OCI-M2 (cell line): ENCODE data around the gene AQP2.
A peak's percentile ranks its signal among the peaks of the same experiment; 100 is the strongest.

Source experiments
- DNase-seq: peaks from one replicate; lab custom pipeline; 2025; ENCODE audit not compliant: unreplicated experiment; lab: John Stamatoyannopoulos, UW

Gene AQP2

GRCh38 chr12:49954863-49955830 lies 4.6 kb downstream of the AQP2 start:
- DNase-seq, result no peak

GRCh38 chr12:49955899-49956662 lies 5.5 kb downstream of the AQP2 start:
- no peak for DNase-seq

GRCh38 chr12:49956663-49957569 lies 6.4 kb downstream of the AQP2 start:
- no peak for DNase-seq

GRCh38 chr12:49957570-49957967 lies 7.0 kb downstream of the AQP2 start:
- no peak for DNase-seq

GRCh38 chr12:49959685-49960473 lies 9.3 kb downstream of the AQP2 start:
- DNase-seq, result no peak

GRCh38 chr12:49960474-49961110 lies 10.1 kb downstream of the AQP2 start:
- DNase-seq, result no peak

- no peak for DNase-seq
These were observed 10.8 kb downstream of the AQP2 start, which contains the start of gene AQP5 for GRCh38 chr12:49961111-49961922. Gene AQP5 (plus strand): TSS chr12:49961872. CDS start chr12:49962018, 146 bp downstream.

- DNase-seq, result no peak
These were observed 11.6 kb downstream of the AQP2 start for GRCh38 chr12:49961993-49962764.

GRCh38 chr12:49962861-49963765 lies 12.6 kb downstream of the AQP2 start:
- DNase-seq, result no peak

GRCh38 chr12:49963976-49964815 lies 13.7 kb downstream of the AQP2 start:
- no peak for DNase-seq

GRCh38 chr12:49964849-49965624 lies 14.5 kb downstream of the AQP2 start:
- no peak for DNase-seq

GRCh38 chr12:49965836-49966235 lies 15.3 kb downstream of the AQP2 start:
- no peak for DNase-seq

- DNase-seq, result no peak
These were observed 16.0 kb downstream of the AQP2 start for GRCh38 chr12:49966511-49967041.

- peak; percentile 45 for DNase-seq
These were observed 16.7 kb downstream of the AQP2 start for GRCh38 chr12:49967042-49967776.
